ENCODE measurements around the gene RPSA.
"Not testable (repeated sequence)": the region's sequence is repeated elsewhere in the genome, so short reads cannot be mapped to it uniquely, and the experiment has no call there.

The RPSA gene

DNA sequence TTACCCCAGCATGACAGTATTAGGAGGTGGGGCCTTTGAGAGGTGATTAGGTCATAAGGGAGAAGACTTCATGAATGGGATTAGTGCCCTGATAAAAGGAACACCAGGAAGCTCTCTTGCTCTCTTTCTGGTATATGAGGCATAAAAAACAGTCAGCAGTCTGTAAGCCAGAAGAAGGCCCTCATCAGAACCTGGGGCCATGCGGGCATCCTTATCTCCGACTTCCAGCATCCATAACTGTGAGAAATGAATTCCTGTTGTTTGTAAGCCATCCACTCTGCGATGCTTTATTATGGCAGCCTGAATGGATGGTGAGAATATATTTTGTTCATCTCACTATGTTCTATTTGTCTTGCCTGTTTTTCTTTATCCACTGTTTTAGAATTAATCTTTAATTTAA, 43.3 kb downstream of the RPSA start:
- TF ChIP-seq, protein P1, sequence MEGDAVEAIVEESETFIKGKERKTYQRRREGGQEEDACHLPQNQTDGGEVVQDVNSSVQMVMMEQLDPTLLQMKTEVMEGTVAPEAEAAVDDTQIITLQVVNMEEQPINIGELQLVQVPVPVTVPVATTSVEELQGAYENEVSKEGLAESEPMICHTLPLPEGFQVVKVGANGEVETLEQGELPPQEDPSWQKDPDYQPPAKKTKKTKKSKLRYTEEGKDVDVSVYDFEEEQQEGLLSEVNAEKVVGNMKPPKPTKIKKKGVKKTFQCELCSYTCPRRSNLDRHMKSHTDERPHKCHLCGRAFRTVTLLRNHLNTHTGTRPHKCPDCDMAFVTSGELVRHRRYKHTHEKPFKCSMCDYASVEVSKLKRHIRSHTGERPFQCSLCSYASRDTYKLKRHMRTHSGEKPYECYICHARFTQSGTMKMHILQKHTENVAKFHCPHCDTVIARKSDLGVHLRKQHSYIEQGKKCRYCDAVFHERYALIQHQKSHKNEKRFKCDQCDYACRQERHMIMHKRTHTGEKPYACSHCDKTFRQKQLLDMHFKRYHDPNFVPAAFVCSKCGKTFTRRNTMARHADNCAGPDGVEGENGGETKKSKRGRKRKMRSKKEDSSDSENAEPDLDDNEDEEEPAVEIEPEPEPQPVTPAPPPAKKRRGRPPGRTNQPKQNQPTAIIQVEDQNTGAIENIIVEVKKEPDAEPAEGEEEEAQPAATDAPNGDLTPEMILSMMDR (IDR thresholded peaks at IDR 0.05; ENCODE audit: low read depth, low read length): no peak
- Histone ChIP-seq H3K27me3 (ENCODE audit: insufficient read depth, low read depth, severe bottlenecking) (no peaks in the 10 kb centered on the region), H3K36me3 (no peaks in the 10 kb centered on the region), H3K9me3 (ENCODE audit: severe bottlenecking) (no peaks in the 10 kb centered on the region), H3K27ac (no peak overlapping the region), H3K4me3 (ENCODE audit: low read depth, low read length) (no peak overlapping the region)
- no peak for DNase-seq

DNA sequence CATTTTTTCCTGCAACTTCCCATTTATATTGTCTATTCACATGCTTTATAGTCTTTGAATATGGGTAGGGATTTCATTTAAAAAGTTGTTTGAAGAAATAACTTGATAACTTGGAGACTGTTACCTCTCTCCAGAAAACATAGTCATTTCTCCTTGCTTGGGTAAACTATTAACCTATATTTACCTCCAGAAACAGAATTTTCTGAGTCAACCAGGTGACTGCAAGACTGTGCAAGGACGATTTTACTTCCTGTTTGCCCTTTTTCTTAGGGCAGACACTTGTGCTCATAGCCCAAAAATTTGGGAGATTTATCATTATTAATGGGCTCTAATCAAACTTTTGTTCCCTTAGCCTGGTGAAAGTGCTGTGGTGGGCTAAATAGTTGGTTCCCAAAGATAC, 46.6 kb downstream of the RPSA start:
- Histone ChIP-seq H3K4me3 (ENCODE audit: low read depth, low read length) (no peak overlapping the region), H3K9me3 (ENCODE audit: severe bottlenecking) (no peaks in the 10 kb centered on the region), H3K27ac (no peak overlapping the region; the same call in 1 of the 2 replicates), H3K27me3 (ENCODE audit: insufficient read depth, low read depth, severe bottlenecking) (no peaks in the 10 kb centered on the region), H3K36me3 (no peaks in the 10 kb centered on the region)
- TF ChIP-seq, protein P1 (IDR thresholded peaks at IDR 0.05; ENCODE audit: low read depth, low read length): no peak
- DNase-seq: no peak

DNA sequence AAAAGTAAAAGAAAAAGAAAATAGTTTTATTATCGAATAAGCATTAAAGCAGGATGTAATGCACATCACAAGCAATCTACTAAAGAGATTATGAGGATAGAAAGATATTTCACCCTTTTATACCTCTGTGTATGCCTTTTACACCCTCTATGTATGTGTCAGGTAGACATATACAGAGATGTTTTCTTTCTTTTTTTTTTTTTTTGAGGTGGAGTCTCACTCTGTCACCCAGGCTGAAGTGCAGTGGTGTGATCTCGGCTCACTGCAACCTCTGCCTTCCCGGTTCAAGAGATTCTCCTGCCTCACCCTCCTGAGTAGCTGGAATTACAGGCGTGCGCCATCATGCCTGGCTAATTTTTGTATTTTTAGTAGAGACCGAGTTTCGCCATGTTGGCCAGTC, 47.4 kb downstream of the RPSA start:
- H3K27ac ChIP-seq: peak overlapping the region; percentile 68
- H3K9me3 ChIP-seq (ENCODE audit: severe bottlenecking); H3K36me3 ChIP-seq; H3K4me3 ChIP-seq (ENCODE audit: low read depth, low read length); H3K27me3 ChIP-seq (ENCODE audit: insufficient read depth, low read depth, severe bottlenecking); DNase-seq: not testable (repeated sequence)

DNA sequence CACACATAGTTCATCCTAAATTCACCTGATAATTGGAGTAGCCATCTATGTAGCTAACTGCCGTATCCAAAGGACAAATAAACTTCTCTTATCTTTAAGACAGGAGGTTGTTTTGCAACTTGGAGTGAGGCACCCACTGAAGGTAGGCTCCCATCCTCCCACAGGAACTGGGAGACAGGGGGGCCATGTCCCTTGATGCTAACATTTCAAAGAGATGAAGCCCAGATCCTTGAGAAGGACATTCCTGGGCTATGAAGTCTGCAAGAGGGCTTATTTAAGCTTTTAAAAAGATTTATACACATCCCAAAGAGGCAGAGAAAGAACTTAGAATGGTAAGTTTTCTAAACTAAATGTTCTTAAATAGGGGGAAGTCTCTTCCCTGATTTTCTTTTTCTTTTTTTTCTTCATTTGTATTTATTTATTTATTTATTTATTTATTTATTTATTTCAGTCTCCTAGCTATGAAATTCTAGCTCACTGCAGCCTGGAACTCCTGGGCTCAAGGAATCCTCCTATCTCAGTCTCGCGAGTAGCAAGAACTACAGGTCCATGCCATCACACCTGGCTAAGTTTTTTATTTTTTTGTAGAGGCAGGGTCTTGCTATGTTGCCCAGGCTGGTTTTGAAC, 48.2 kb downstream of the RPSA start:
- TF ChIP-seq, protein P1 (IDR thresholded peaks at IDR 0.05; ENCODE audit: low read depth, low read length): no peak
- Histone ChIP-seq H3K9me3 (ENCODE audit: severe bottlenecking) (no peaks in the 10 kb centered on the region), H3K27me3 (ENCODE audit: insufficient read depth, low read depth, severe bottlenecking) (no peaks in the 10 kb centered on the region), H3K4me3 (ENCODE audit: low read depth, low read length) (no peak overlapping the region), H3K36me3 (no peaks in the 10 kb centered on the region), H3K27ac (no peak overlapping the region; the same call in 1 of the 2 replicates)
- no peak for DNase-seq

DNA sequence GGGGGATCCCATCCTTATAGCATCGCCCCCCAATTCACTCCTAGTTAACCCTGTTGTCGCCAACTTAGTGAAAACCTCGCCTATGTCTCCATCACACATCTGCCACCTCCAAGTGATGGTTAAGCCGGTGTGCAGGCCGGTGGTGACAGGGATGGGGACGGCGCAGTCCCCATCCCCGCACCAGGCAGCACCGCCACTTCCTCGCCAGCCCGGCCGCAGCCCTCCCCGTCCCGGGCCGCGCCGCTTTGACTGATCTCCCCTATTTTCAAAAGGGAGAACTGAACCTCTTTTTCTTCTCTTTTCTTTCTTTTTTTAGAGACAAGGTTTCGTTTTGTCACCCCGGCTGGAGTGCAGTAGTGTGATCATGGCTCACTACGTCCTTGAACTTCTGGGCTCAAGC, 49.6 kb downstream of the RPSA start:
- no peak overlapping the region for H3K27ac ChIP-seq
- no peak overlapping the region for H3K4me3 ChIP-seq (ENCODE audit: low read depth, low read length)
- no peak for DNase-seq
- TF ChIP-seq, protein P1 (IDR thresholded peaks at IDR 0.05; ENCODE audit: low read depth, low read length): no peak
- no peaks in the 10 kb centered on the region for H3K36me3 ChIP-seq
- no peaks in the 10 kb centered on the region for H3K27me3 ChIP-seq (ENCODE audit: insufficient read depth, low read depth, severe bottlenecking)
- no peaks in the 10 kb centered on the region for H3K9me3 ChIP-seq (ENCODE audit: severe bottlenecking)

DNA sequence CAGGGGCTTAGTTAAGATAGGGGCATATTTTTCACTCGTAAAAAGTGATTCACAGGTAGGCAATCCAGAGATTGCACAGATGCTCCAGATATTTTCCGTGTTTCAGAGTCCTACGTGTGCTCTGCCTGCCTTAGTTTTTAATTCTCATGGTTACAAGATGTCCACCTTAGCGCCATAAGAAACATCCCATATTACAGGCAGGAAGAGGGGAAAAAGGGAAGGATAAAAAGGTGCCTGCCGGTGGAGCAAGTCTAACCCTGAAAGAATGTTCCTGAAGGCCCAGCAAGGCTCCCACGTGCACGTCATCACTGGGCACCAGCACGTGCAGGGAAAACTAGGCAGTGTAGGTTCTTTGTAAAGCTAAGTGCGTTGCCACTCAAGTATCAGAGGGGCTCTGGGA, 50.8 kb downstream of the RPSA start:
- H3K9me3 ChIP-seq (ENCODE audit: severe bottlenecking): no peaks in the 10 kb centered on the region
- H3K36me3 ChIP-seq: no peaks in the 10 kb centered on the region
- TF ChIP-seq, protein P1 (IDR thresholded peaks at IDR 0.05; ENCODE audit: low read depth, low read length): no peak
- no peaks in the 10 kb centered on the region for H3K27me3 ChIP-seq (ENCODE audit: insufficient read depth, low read depth, severe bottlenecking)
- no peak overlapping the region for H3K4me3 ChIP-seq (ENCODE audit: low read depth, low read length)
- no peak for DNase-seq
- no peak overlapping the region for H3K27ac ChIP-seq

DNA sequence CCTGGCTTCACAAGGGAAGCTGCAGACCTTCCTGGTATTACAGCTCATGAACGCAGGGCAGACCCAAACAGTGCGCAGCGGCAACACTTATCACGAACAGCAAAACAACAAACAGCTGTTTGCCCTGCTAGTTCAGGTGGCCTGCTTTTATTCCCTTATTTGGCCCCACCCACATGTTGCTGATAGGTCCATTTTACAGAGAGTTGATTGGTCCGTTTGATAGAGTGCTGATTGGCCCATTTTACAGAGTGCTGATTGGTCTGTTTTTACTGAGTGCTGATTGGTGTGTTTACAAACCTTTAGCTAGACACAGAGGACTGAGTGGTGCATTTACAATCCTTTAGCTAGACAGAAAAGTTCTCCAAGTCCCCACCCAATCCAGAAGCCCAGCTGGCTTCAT, 52.1 kb downstream of the RPSA start:
- H3K4me3 ChIP-seq (ENCODE audit: low read depth, low read length); H3K36me3 ChIP-seq; H3K9me3 ChIP-seq (ENCODE audit: severe bottlenecking); H3K27me3 ChIP-seq (ENCODE audit: insufficient read depth, low read depth, severe bottlenecking); H3K27ac ChIP-seq; DNase-seq: not testable (repeated sequence)

All from WERI-Rb-1 (cell line).